ENCODE measurements around the gene SLC47A1. TPM values are rescaled to one million over a fixed set of nuclear protein-coding genes. Genes with fewer than 3 reads are reported as not detected.

The SLC47A1 gene
- total RNA-seq, 1 experiment from 2014 or later: not detected

DNA sequence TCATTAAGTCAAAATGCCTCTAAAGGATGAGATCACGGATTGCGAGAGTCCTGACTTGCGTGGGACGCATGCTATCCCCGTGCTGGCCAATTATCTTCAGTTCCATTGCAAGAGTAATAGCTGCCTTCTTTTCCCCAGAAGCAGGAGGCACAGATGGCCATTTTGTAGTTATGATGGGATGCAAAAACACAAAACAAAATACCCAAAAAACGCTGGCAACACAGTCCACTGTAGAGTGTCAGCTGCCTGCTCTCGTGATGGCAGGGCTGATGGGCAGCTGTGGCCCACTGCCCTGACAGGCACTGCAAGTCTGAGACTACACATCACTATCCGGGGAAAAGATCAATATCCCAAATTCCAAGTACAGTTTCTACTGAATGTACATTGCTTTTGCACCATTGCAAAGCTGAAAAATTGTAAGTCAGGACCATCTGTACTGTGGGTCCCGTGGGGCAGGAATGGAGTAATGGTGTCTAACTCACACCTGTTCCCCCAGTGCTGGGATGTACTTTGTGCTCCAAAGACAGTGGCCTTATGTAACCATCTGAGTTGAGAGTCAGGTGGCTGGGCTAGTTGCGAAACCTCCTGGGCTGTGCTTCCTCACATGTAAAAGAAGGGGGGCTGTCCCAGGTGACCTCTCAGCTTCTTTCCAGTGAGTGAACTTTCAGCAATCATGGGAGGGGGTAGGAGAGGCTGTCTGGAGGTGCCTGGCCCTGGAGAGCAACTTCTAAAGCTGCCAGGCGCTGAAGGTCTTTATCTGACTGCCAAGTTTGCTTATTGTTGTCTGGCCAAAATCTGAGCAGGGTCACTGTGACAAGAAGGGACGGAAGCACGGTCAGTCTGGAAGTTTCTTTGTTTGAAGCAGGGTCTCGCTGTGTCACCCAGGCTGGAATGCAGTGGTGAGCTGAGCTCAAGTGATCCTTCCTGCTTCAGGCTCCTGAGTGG is 4.7 kb downstream of the SLC47A1 start:
- Histone ChIP-seq H3K4me1 (replicated peaks) (peaks cover 12% of the 10 kb centered on the region), H3K27ac (no peak overlapping the region), H3K9me3 (replicated peaks) (no peaks in the 10 kb centered on the region), H3K4me3 (no peak overlapping the region), H3K27me3 (replicated peaks) (peaks cover 43% of the 10 kb centered on the region), H3K36me3 (no peaks in the 10 kb centered on the region)
- no peak for DNase-seq (ENCODE audit: low read depth in 1 of 2, low spot score in 2 of 2)

DNA sequence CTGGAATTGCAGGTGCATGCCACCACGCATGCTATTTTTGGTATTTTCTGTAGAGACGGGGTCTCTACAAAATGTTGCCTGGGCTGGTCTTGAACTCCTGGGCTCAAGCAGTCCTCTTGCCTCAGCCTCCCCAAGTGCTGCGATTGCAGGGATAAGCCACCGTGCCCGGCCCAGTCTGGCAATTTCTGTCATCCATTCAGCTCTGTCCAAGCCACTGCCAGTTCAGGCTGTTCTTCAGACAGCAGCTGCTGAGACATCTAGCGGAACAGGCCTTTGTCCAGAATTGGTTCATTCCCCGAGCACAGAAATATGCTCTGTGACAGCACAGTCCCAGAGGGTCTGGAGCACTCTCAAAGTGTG is 5.4 kb downstream of the SLC47A1 start:
- Histone ChIP-seq H3K36me3 (no peaks in the 10 kb centered on the region), H3K27ac (no peak overlapping the region), H3K27me3 (replicated peaks) (peaks cover 37% of the 10 kb centered on the region), H3K9me3 (replicated peaks) (no peaks in the 10 kb centered on the region), H3K4me3 (no peak overlapping the region), H3K4me1 (replicated peaks) (peaks cover 5% of the 10 kb centered on the region)
- DNase-seq (ENCODE audit: low read depth in 1 of 2, low spot score in 2 of 2): no peak

DNA sequence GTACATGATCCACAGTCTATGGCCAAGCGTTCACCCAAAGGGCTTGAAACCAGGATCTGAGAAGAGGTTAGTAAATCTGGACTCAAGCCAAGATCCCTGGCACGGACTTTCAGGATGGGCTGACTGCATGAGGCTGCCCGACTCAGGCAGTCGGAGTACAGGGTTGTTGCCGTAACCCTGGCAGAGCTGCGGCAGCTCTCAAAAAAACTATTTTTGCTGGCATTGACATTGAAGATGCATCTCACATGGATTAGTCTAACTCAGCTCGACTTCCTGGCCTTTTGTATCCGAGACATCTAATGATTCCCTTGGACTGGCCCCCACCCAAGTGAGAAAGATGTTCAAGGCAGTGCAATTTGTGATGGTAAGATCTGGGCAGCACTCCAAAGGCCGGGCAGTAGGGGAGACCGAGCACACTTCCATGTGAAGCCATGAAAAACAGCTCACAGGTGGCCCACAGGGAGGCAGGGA is 6.2 kb downstream of the SLC47A1 start:
- Histone ChIP-seq H3K4me1 (replicated peaks) (no peaks in the 10 kb centered on the region), H3K9me3 (replicated peaks) (no peaks in the 10 kb centered on the region), H3K27ac (no peak overlapping the region), H3K27me3 (replicated peaks) (peaks cover 28% of the 10 kb centered on the region), H3K4me3 (no peak overlapping the region), H3K36me3 (no peaks in the 10 kb centered on the region)
- DNase-seq (ENCODE audit: low read depth in 1 of 2, low spot score in 2 of 2): no peak

DNA sequence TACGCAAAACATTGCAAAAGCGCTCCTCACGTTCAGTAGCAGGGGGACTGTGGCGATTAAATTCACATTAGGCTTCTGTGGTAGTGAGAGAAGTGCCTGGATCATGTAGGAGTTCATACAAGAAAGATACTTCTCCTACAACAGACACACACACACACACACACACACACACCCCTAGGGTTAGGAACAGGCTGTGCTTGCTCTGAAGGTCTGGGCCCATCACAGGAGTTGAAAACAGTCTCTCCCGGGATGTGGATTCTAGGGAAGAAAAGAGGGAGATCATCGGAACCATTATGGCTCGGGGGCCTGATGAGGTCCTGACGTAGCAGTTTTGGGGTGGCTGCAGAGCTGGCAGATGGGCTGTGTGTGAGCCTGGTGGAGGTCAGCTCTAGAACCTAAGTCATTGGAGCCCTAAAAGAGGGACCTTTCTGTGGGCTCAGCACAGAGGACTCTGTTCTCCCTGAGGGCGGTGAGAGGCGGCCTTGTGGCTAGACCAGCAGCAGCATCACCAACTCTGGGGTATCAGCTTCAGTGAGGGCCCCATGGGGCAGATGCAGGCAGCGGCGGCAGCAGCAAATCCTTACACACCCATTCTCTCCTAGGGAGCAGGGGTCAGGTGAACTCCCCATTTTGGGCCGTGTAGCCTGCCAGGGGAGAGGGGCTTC is 7.2 kb downstream of the SLC47A1 start:
- Histone ChIP-seq H3K27ac (no peak overlapping the region), H3K9me3 (replicated peaks) (no peaks in the 10 kb centered on the region), H3K4me3 (no peak overlapping the region), H3K36me3 (no peaks in the 10 kb centered on the region), H3K27me3 (replicated peaks) (peaks cover 19% of the 10 kb centered on the region), H3K4me1 (replicated peaks) (no peaks in the 10 kb centered on the region)
- no peak for DNase-seq (ENCODE audit: low read depth in 1 of 2, low spot score in 2 of 2)

DNA sequence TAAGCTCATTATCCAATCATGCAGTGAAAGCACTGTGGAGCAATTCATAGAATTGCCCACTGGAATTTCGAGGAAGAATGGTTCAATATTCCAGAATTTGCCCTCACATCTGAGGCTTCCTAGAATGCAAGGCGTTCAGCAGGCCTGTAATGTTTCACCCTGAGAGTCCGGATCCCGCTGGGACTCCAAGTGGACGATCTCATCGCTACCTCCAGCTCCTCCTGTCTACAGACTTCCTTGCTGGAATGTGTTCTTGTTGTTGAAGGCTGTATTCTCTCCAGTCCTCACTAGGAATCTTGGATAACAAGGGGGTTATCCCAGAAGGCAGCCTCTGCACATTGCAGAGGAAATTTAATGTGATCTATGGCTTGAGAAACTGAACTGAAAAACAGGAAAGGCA is 7.8 kb downstream of the SLC47A1 start:
- no peaks in the 10 kb centered on the region for H3K4me1 ChIP-seq (replicated peaks)
- H3K9me3 ChIP-seq (replicated peaks): no peaks in the 10 kb centered on the region
- no peak overlapping the region for H3K4me3 ChIP-seq
- H3K27me3 ChIP-seq (replicated peaks): peaks cover 14% of the 10 kb centered on the region; the same call in 1 of the 2 replicates
- H3K27ac ChIP-seq: no peak overlapping the region
- H3K36me3 ChIP-seq: no peaks in the 10 kb centered on the region
- no peak for DNase-seq (ENCODE audit: low read depth in 1 of 2, low spot score in 2 of 2)

DNA sequence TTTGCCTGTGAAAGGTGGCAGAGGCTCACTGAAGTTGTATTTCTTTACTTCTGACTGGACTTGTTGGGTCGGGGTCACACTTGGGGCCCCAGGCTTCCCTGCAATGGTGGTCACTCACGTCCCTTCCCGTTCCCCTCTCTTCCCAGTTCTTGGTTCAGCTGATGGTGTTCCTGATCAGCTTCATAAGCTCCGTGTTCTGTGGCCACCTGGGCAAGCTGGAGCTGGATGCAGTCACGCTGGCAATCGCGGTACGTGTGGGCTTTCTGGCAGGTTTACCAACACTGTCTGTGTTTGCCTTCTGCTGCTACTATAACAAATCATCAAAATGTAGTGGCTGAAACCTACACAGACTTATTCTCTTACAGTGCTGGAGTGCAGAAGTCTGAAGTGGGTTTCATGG is 8.6 kb downstream of the SLC47A1 start:
- Histone ChIP-seq H3K36me3 (no peaks in the 10 kb centered on the region), H3K9me3 (replicated peaks) (no peaks in the 10 kb centered on the region), H3K4me1 (replicated peaks) (no peaks in the 10 kb centered on the region), H3K27ac (no peak overlapping the region), H3K27me3 (replicated peaks) (0 out of 2 replicates have a peak, but pooled peaks cover 8% of the 10 kb centered on the region), H3K4me3 (no peak overlapping the region)
- DNase-seq (ENCODE audit: low read depth in 1 of 2, low spot score in 2 of 2): no peak

DNA sequence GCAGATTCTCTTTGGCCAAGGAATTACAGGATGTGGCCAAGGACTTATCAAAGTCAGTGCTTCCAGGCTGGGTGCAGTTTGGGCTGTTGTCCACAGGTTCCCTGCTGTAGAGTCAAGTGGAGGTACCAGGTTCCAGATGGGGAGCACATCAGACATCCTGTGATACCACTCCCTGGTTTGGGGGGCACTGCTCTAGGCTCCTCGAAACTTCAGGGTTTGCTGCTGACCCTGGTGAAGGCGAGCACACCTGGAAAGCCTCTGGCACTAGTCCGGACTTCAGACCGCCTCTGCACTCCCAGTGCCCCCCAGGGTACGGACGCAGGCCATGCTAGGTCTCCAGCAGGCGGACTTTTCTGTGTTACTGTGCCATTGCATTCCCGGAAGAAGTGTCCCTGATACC is 10.7 kb downstream of the SLC47A1 start:
- DNase-seq (ENCODE audit: low read depth in 1 of 2, low spot score in 2 of 2): no peak
- no peak overlapping the region for H3K27ac ChIP-seq
- H3K4me1 ChIP-seq (replicated peaks): no peaks in the 10 kb centered on the region
- no peak overlapping the region for H3K4me3 ChIP-seq
- no peaks in the 10 kb centered on the region for H3K27me3 ChIP-seq (replicated peaks)
- H3K9me3 ChIP-seq (replicated peaks): no peaks in the 10 kb centered on the region
- no peaks in the 10 kb centered on the region for H3K36me3 ChIP-seq

DNA sequence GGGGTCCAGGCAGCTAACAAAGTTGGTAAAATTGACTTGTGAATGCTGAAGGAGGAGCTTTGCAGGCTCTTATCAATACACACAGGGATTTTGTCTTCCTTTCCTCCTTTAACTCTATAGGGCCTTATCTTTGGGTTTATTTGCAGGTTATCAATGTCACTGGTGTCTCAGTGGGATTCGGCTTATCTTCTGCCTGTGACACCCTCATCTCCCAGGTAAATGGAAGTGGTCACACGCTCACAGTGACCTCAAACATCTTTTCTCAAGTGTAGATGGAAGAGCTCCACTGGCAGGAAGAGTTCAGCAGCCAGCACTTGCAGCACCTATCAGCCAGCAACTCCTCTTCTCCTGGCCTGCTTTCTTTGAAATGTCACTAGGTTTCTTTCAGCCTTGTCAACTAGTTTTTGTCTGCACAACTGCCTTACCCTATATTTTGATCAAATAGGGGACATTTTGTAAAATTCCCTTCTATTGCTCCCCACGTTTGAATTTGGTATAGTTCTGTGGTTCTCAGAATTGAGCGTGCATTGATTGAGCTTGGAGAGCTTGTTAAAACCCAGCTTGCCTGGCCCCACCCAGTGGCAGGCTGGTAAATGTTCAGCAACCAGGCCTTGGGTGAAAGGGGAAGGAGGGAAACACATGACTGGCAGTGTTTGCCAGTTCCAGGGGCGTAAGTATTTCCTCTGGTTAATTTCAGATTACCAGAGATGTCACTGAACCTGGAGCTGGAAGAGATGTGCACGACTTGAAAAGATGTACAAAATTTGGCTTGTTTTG is 12.8 kb downstream of the SLC47A1 start:
- Histone ChIP-seq H3K36me3 (no peaks in the 10 kb centered on the region), H3K4me3 (no peak overlapping the region), H3K4me1 (replicated peaks) (no peaks in the 10 kb centered on the region), H3K27me3 (replicated peaks) (no peaks in the 10 kb centered on the region), H3K9me3 (replicated peaks) (no peaks in the 10 kb centered on the region), H3K27ac (no peak overlapping the region)
- no peak for DNase-seq (ENCODE audit: low read depth in 1 of 2, low spot score in 2 of 2)

DNA sequence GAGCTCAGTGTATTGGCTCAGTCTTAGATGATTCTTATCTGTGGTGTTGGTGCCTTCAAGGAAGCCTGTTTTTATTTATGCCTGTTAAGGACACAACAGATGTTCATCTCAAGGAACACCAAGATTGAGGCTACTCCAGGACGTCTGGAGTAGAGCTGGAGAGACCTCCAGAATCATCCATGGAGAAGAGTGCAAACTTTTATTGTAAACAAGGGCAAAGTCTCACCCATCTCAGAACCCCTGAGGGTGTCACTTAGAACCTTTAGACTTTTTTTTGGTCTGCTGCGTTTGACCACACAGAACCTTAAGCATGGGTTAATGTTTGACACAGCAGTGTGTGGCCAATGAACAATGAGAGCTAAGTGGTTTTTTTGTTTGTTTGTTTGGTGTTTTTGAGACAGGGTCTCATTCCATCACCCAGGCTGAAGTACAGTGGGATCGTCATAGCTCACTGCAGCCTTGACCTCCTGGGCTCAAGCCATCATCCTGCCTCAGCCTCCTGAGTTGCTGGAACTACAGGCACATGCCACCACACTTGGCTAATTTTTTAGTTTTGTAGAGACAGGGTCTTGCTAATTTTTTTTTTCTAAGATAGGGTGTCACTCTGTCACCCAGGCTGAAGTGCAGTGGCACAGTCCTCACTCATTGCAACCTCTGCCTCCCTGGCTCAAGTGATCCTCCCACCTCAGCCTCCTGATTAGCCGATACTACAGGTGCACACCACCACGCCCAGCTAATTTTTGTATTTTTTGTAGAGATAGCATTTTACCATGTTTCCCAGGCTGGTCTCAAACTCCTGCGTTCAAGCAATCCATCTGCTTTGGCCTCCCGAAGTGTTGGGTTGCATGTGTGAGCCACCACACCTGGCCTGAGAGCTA is 16.3 kb downstream of the SLC47A1 start:
- Histone ChIP-seq H3K27me3 (replicated peaks) (no peaks in the 10 kb centered on the region), H3K36me3 (no peaks in the 10 kb centered on the region), H3K4me1 (replicated peaks) (no peaks in the 10 kb centered on the region), H3K4me3 (no peak overlapping the region), H3K27ac (no peak overlapping the region), H3K9me3 (replicated peaks) (no peaks in the 10 kb centered on the region)
- no peak for DNase-seq (ENCODE audit: low read depth in 1 of 2, low spot score in 2 of 2)

DNA sequence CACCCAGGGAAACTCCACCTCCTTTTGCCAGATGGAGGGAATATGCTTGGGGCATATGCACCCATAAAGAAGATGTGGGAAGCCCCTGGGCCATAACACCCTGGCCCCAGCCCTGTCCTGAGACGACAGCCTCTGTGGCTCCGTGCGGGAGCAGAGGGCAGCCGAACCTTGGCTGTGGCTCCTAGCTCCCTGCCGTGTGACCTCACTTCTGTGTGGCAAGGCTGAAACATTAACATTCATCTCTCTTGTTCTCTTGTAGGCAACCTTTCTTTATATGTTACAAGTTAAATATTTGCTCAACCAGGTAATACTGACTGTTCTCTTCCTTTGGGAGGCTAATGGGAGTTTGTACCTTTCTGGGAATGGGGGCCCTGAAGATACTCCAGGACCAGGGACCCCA is 17.5 kb downstream of the SLC47A1 start:
- H3K36me3 ChIP-seq: no peaks in the 10 kb centered on the region
- no peaks in the 10 kb centered on the region for H3K4me1 ChIP-seq (replicated peaks)
- H3K27me3 ChIP-seq (replicated peaks): no peaks in the 10 kb centered on the region
- no peak overlapping the region for H3K27ac ChIP-seq
- no peak overlapping the region for H3K4me3 ChIP-seq
- H3K9me3 ChIP-seq (replicated peaks): no peaks in the 10 kb centered on the region
- DNase-seq (ENCODE audit: low read depth in 1 of 2, low spot score in 2 of 2): no peak

DNA sequence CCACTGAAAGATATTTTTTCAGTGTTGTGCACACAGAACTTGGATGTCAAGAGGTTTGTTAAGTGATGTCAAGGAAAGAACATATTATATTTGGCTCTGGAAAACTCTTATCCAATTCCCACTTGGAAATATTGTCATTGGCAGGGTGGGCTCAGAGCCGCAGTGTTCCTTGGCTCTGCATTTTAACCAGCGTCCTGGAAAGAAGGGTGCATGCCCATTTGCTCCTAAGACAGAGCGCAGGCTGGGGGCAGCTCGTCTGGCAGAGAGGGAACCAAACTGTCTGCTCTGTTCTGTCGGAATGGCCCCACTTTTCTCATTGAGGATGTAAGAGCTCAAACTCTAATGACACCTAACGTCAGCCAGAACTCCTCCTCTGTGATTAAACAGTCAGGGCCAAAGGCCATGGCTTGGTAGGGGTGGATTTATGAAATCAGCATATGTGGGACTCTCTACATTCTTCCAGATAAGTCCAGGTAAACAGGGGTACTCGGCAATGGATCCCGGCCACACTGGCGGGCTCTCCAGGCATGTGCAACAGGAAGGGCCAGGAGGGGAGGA is 18.0 kb downstream of the SLC47A1 start:
- no peaks in the 10 kb centered on the region for H3K36me3 ChIP-seq
- no peak overlapping the region for H3K27ac ChIP-seq
- H3K4me3 ChIP-seq: no peak overlapping the region
- H3K9me3 ChIP-seq (replicated peaks): no peaks in the 10 kb centered on the region
- H3K27me3 ChIP-seq (replicated peaks): no peaks in the 10 kb centered on the region
- no peak for DNase-seq (ENCODE audit: low read depth in 1 of 2, low spot score in 2 of 2)
- no peaks in the 10 kb centered on the region for H3K4me1 ChIP-seq (replicated peaks)

DNA sequence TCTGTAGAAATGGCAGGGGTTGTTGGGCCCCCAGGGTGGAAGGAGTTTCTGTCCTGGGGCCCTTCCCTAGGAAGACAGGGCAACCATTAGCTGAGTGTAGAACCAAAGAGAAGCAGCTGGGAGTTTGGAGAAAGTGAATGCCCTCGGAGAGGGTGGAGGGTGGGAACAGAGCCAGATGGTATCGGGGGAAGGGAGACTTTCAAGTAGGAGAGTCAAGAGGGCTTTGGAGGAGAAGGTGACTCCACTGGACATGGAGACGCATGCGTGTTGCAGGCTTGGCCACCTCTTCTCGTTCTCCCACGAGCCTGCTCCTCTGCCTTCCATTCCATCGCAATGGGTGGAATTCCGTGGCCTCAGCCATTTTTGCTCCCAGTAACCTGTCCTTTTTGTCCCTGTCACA is 19.4 kb downstream of the SLC47A1 start:
- no peaks in the 10 kb centered on the region for H3K4me1 ChIP-seq (replicated peaks)
- no peak overlapping the region for H3K4me3 ChIP-seq
- H3K36me3 ChIP-seq: no peaks in the 10 kb centered on the region
- H3K9me3 ChIP-seq (replicated peaks): no peaks in the 10 kb centered on the region
- no peaks in the 10 kb centered on the region for H3K27me3 ChIP-seq (replicated peaks)
- no peak for DNase-seq (ENCODE audit: low read depth in 1 of 2, low spot score in 2 of 2)
- H3K27ac ChIP-seq: no peak overlapping the region

DNA sequence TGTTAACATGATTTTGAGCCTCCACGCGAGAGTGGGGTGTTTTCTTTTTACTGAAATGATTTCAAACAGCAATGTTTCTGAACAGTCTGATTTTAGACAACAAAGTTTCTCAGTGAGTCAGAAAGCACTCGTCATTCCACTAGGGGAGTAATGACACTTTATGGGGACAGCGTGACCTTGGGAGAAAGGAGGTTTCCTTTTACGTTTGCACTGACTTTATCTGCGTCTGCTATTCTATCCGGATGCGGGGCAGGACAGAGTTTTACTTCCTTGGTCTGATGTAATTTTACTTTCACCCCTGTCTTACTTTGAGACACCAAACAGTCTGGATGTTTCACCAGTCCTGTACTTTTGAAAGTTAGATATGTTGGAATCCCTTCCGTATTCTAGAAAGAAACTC is 20.7 kb downstream of the SLC47A1 start:
- no peaks in the 10 kb centered on the region for H3K4me1 ChIP-seq (replicated peaks)
- H3K9me3 ChIP-seq (replicated peaks): no peaks in the 10 kb centered on the region
- DNase-seq (ENCODE audit: low read depth in 1 of 2, low spot score in 2 of 2): no peak
- H3K27ac ChIP-seq: no peak overlapping the region
- H3K4me3 ChIP-seq: no peak overlapping the region
- H3K36me3 ChIP-seq: no peaks in the 10 kb centered on the region
- H3K27me3 ChIP-seq (replicated peaks): no peaks in the 10 kb centered on the region

Measured in SJSA1 (cell line).